Stimulated activated CD8-positive, alpha-beta memory T cell treated with anti-CD3 and anti-CD28 coated beads, Interleukin-12 subunit alpha, Interleukin-12 subunit beta, amount 100 ng/mL, for 24 hours (primary cell): ENCODE results near the gene VPS72.

Source experiments
- DNase-seq: peaks from one replicate; pipeline ENCODE4 v3.0.0-alpha.2; 2020; ENCODE audit errors: extremely low read depth

Gene VPS72

GRCh38 chr1:151184211-151184610, 5.8 kb downstream of the VPS72 start:
- DNase-seq, result no peak

GRCh38 chr1:151176514-151177045, 13.4 kb downstream of the VPS72 start:
- DNase-seq, result no peak

DNA sequence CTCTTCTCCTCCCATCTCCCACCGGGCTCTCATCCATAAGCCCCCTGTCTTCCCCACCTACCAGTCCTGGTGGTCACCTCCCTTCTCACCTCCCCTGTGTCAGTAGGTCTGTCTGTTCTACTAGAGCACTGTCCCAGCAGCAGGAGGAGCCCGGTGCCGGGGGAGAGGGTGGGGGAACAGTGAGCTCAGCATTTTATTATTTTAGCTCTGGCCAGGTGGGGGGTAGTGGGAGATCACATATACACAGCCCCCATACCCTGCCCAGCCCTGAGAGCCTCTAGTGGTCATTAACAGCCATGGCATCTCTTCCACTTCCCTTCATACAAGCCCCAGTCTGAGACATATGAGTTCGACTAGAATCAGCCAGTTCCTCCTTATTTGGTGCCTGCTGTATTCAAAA, 14.1 kb downstream of the VPS72 start, which contains the start of gene TMOD4:
Gene TMOD4, minus strand, starts transcription at position 119 of the 400 bp plus-strand sequence. CDS start 1,106 bp downstream, outside the sequence.
- no peak for DNase-seq

DNA sequence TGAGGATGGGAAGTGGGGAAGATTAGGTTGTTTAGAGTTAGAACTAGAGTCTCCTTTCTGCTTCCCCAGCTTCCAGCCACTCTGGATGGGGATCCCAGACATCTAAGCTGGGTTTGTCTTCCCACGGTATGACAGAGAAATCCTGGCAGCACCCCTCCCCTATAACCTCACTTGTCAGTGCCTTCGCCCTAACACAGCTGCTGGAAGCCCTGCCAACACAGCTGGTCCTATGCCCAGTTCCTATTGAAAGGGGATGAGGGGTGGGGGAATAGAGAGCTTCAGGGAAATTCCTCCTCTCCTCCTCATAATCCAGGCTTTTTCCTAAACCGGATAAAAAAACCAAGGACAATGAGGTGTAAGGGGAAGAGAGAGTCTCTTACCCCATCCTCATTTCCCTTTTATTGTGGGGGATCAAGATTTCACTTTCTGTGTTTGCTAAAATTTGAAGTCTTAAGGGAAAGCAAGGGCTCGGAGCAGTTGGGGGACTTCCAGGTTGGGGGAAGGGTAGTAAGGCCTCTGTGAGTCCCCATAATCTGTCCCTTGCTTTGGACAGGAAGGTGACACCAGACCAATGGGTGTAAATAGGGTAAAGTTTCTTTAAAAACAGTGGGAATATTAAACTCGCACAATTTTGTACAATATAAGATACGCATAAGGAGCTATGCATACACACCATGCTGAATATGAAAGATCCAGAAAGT, 14.8 kb downstream of the VPS72 start:
- DNase-seq, result no peak

DNA sequence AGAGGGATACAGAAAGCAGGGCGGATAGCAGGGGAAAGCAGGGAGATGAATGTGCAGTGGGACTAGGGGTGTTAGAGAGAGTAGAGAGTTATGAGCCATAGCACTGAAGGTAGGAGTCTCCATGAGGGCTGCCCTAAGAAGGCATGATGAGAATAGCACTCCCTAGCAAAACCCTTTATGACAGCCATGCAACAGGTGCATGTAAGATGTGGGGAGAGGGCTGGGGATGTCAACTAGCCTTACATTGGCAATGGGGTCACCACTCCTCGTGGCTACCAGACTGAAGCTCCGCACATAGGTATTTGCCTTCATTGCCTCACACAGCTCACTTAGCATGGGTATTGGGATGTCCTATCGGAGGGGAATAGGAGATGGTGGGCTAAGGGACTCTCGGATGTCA, 18.8 kb downstream of the VPS72 start:
- no peak for DNase-seq

GRCh38 chr1:151167116-151167515, 22.9 kb downstream of the VPS72 start:
- no peak for DNase-seq

- DNase-seq, result no peak
Observed at GRCh38 chr1:151166505-151166956, 23.5 kb downstream of the VPS72 start.

GRCh38 chr1:151165738-151166504, 24.1 kb downstream of the VPS72 start, which contains the start of the genes LYSMD1 and SCNM1:
Gene LYSMD1, minus strand, starts transcription at chr1:151165902. Its CDS starts 644 bp downstream, at chr1:151165258.
Gene SCNM1, plus strand, starts transcription at chr1:151166144. Its CDS starts 9 bp downstream, at chr1:151166153.
- peak; percentile 89 for DNase-seq

DNA sequence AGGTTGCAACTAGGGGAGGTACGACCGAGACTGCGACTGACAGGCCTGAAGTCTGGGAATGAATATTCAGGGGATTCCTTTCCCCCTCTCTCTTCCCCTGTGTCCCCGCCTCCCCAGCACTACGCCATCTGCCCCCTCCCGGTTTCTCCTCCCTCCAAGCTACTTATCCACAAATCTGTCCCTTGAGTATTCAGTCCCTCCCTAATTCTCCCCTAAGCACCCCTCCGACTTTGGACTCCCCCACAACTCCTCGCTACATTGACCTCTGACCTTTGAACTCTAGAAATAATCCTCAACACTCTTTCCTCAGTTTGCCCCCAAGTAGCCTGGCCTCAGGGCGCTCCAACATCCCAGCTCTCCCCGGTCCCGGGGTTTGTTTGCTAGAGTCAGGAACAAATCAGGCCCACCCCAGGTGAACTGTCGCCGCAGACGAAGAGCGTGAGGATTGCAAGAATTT, 24.7 kb downstream of the VPS72 start:
- no peak for DNase-seq

DNA sequence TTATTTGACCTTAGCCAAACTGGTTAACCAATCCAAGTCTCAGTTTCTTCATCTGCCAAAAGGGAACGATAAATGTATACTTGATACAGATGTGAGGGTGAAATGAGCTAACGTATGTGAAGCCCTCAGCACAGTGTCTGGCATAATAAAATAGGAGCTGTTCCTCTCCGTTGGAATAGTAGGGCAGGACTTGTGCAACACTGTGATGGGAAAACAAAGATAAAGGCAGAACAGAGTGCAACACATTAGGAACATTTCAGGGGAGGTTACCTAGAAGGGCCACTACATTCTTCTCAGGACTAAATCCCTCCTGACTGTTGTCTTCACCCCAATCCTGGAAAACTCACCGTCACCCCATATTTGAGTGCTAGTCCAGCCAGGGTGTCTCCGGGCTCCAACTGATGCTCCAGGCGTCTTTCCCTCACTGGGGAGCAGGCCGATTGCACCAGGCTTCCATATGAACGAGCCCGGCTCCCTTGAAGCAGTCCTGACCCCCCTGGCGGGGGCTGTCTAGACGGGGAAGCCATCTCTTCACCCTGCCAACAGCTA, 25.2 kb downstream of the VPS72 start:
- DNase-seq, result no peak

DNA sequence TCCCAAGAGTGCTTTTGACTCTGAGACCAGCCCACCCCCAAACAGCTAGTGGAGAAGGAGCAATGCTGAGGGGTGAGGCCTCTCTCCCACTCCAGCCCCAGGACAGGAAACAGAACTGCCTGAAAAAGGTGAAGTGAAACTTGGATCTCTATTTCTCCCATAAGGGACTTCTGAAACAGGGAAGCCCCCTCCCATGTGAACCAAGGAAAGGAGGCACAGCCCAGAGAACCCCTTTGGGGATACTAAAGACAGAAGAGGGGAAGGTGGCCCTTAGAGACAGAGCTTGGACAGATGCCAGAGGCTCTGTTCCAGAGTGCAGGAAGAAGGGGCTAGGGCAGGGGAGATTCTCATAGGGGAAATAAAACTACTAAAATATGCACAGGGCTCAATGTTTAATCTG, 30.6 kb downstream of the VPS72 start:
- no peak for DNase-seq

- DNase-seq, result no peak
Observed at GRCh38 chr1:151158751-151159251, 31.2 kb downstream of the VPS72 start.

GRCh38 chr1:151158326-151158725, 31.7 kb downstream of the VPS72 start:
- peak; percentile 25 for DNase-seq

DNA sequence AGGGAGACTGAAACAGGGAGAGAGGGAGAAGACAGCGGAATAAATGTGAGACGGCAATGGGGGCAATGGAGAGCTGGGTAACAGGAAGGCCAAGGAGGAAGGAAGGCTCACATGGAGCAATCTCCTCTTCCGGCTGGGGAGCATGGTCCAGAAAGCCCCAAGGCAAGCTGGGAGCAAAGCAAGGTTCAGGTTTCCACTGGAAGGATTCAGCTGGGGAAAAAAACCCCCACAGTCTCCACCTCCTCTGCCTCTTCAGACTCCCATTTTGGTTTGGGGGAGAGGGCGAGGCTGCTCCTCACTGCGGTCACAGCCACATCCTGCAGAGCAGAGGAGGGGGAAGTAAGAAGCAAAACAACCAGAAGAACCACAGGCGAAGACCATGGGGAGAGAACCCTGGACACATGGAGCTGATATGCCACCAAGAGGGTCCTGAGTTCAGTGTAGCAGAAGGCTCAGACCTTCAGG, 32.9 kb downstream of the VPS72 start:
- DNase-seq, result no peak

DNA sequence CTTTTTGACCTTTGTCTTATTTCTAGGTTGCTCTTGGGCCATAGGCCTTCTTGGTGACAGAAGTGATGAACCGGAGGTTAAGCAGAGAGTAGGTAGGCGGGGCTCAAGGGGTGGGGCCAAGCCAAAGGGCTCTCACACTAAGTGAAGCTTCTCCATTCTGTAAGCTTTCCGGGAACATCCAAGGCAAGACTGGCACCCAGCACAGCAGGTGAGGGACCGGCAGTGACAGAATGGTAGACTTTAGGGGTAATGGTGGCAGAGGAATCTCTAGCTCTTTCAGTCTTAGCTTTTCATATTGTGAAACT, 33.5 kb downstream of the VPS72 start, which contains the start of gene TNFAIP8L2:
Gene TNFAIP8L2, plus strand, starts transcription at position 135 of the 305 bp plus-strand sequence. CDS start 2,049 bp downstream, outside the sequence.
- peak; percentile 60 for DNase-seq

- DNase-seq, result no peak
Observed at GRCh38 chr1:151147665-151148064, 42.3 kb downstream of the VPS72 start.

DNA sequence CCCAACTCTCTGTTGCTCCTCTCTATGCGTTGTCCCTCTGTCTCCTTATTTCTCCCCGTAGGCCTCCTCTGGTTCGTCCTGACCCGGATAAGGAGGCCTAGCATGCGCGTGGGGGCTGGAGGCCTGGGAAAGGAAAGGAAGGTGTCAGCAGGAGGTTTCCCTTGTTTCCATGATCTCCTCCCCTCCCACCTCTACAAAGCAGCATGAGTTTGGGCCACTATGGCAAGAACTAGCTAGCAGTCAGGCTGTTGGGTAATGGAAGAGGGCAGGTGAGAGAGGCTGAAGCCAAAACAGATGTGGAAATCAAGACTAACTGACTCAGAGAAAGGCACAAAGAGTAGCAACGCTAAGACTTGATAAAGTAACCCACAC, 42.9 kb downstream of the VPS72 start:
- no peak for DNase-seq

DNA sequence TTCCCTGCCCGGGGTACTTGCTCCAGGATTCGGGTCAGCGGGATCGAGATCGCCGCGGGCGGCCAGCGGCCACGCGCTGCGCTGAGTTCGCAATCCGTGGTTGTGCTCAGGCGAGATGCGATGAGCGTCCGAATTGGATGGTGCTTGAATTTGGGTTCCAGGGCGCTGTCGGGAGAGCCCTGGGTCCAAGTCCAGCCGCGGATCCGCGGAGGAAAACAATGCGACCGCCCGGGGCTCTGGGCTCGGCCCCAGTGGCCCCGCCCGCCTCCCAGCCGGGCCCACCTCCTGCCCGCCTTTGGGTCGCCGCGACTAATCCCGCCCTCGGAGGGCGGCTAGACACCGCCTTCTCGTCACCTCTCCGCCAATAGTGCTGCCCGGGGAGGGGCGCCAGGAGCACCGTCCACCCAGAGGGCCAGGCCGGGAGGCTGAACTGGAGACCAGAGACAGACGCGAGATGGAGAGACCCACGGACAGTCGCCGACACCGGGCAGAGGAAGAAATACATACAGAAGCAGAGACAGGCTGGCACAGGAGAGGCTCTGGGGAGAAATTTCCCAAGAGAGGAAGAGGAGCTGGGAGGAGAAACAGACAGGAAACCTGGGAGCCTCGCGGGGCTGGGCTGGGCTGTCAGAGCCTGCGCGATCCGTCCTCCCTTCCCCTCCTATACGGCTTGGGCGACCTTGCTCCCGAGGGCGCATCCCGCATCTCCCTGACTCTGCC, 43.4 kb downstream of the VPS72 start, which contains the start of gene SEMA6C:
Gene SEMA6C, minus strand, starts transcription at position 220 of the 720 bp plus-strand sequence. CDS start 4,010 bp downstream, outside the sequence.
- DNase-seq, result peak; percentile 76

- DNase-seq, result no peak
Observed at GRCh38 chr1:151146072-151146411, 44.0 kb downstream of the VPS72 start.

GRCh38 chr1:151145304-151146071, 44.5 kb downstream of the VPS72 start:
- DNase-seq, result no peak
